Measurements from ENCODE around the gene PDE11A.

Gene PDE11A

DNA sequence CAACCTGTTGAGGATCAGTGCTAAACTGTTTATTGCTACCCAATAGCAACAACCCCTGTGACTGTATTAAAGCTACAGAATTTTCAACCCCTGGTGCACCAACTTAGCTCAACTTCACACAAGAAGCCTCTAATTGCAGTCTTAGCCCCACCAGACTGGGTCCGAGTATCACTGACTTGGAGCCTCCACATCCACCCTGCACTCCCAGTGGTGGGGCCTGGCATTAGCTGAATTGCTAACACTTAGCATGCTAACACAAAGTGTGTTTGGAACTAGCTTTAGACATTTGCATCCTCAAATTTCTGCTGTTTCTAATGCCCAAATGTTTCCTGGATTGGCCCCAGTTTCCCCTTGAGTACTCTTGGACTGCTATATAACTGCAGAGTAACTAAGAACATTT, 381.4 kb downstream of the PDE11A start:
- no peak for TF ChIP-seq FOXP2 (optimal IDR thresholded peaks at IDR 0.05; ENCODE audit: borderline replicate concordance, extremely low read depth, extremely low read length, insufficient read depth)
- no peak for TF ChIP-seq POLR2AphosphoS5 (IDR thresholded peaks at IDR 0.05; ENCODE audit: low read depth, low read length)
- TF ChIP-seq, protein P1, sequence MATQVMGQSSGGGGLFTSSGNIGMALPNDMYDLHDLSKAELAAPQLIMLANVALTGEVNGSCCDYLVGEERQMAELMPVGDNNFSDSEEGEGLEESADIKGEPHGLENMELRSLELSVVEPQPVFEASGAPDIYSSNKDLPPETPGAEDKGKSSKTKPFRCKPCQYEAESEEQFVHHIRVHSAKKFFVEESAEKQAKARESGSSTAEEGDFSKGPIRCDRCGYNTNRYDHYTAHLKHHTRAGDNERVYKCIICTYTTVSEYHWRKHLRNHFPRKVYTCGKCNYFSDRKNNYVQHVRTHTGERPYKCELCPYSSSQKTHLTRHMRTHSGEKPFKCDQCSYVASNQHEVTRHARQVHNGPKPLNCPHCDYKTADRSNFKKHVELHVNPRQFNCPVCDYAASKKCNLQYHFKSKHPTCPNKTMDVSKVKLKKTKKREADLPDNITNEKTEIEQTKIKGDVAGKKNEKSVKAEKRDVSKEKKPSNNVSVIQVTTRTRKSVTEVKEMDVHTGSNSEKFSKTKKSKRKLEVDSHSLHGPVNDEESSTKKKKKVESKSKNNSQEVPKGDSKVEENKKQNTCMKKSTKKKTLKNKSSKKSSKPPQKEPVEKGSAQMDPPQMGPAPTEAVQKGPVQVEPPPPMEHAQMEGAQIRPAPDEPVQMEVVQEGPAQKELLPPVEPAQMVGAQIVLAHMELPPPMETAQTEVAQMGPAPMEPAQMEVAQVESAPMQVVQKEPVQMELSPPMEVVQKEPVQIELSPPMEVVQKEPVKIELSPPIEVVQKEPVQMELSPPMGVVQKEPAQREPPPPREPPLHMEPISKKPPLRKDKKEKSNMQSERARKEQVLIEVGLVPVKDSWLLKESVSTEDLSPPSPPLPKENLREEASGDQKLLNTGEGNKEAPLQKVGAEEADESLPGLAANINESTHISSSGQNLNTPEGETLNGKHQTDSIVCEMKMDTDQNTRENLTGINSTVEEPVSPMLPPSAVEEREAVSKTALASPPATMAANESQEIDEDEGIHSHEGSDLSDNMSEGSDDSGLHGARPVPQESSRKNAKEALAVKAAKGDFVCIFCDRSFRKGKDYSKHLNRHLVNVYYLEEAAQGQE (IDR thresholded peaks at IDR 0.05; ENCODE audit: insufficient read depth in 1 of 2, low read depth in 2 of 2, low read length in 2 of 2) = no peak
- no peak for TF ChIP-seq SIN3A (IDR thresholded peaks at IDR 0.05; ENCODE audit: borderline replicate concordance, insufficient read depth, low read length)
- TF ChIP-seq TAF1 (IDR thresholded peaks at IDR 0.05; ENCODE audit: borderline replicate concordance, insufficient read depth, low read length) = no peak

DNA sequence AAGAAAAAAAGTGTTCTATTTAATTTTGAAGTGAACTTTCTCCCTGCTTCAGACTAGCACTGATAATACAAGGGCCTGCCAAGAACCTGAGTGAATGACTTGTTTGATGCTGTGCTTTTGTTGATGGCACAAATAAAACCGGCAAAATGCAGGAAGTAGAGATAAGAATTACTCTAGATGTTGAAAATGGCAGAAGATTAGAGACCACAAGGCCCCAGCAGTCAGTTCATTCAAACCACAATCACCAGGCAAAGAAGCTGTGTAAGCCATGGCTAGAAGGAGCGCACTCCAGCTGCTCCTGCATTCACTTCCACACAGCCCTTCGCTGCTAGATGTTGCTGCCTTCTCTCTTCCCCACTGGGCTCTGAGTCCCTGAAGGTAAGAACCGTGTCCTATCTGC, 383.0 kb downstream of the PDE11A start:
- TF ChIP-seq TAF1 (IDR thresholded peaks at IDR 0.05; ENCODE audit: borderline replicate concordance, insufficient read depth, low read length) = no peak
- TF ChIP-seq POLR2AphosphoS5 (IDR thresholded peaks at IDR 0.05; ENCODE audit: low read depth, low read length) = no peak
- TF ChIP-seq, protein P1 (IDR thresholded peaks at IDR 0.05; ENCODE audit: insufficient read depth in 1 of 2, low read depth in 2 of 2, low read length in 2 of 2) = no peak
- TF ChIP-seq SIN3A (IDR thresholded peaks at IDR 0.05; ENCODE audit: borderline replicate concordance, insufficient read depth, low read length) = no peak
- TF ChIP-seq FOXP2 (optimal IDR thresholded peaks at IDR 0.05; ENCODE audit: borderline replicate concordance, extremely low read depth, extremely low read length, insufficient read depth) = no peak

DNA sequence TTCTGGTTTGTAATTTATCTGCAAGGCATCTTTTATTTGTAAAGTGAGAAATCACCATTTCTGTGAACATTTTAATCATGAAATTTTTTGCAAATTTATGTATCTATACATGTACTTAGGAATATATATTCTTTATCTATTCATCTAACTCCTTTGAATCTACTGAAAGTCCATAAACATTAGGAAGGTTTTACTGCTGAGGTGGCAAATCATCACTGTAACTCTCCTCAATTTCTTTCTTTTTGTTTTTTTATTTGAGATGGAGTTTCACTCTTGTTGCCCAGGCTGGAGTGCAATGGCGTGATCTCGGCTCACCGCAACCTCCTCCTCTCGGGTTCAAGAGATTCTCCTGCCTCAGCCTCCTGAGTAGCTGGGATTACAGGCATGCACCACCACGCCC, 383.7 kb downstream of the PDE11A start:
- TF ChIP-seq POLR2AphosphoS5 (IDR thresholded peaks at IDR 0.05; ENCODE audit: low read depth, low read length) (no peak), SIN3A (IDR thresholded peaks at IDR 0.05; ENCODE audit: borderline replicate concordance, insufficient read depth, low read length) (no peak), FOXP2 (optimal IDR thresholded peaks at IDR 0.05; ENCODE audit: borderline replicate concordance, extremely low read depth, extremely low read length, insufficient read depth) (no peak), TAF1 (IDR thresholded peaks at IDR 0.05; ENCODE audit: borderline replicate concordance, insufficient read depth, low read length) (no peak)
- TF ChIP-seq, protein P1 (IDR thresholded peaks at IDR 0.05; ENCODE audit: insufficient read depth in 1 of 2, low read depth in 2 of 2, low read length in 2 of 2) = no peak

DNA sequence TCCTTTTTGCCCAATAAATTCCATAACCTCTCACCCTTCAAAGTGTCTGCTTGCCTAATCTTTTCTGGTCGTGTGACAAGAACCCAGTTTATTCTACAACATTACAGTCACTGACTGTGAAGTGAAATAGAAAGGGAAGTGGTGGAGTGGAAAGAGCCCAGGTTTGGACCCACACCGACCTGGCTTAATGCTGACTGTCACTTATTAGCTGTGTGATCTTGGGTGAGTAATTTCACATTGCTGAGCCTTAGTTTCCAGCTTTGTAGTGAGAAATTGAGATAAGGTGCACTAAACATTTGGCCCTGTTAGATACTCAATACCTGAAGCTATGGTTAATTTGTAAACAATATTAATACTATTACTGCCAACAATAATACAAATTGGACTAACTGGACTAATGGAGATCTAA, 388.9 kb downstream of the PDE11A start:
- TF ChIP-seq TAF1 (IDR thresholded peaks at IDR 0.05; ENCODE audit: borderline replicate concordance, insufficient read depth, low read length) = no peak
- TF ChIP-seq FOXP2 (optimal IDR thresholded peaks at IDR 0.05; ENCODE audit: borderline replicate concordance, extremely low read depth, extremely low read length, insufficient read depth) = no peak
- no peak for TF ChIP-seq SIN3A (IDR thresholded peaks at IDR 0.05; ENCODE audit: borderline replicate concordance, insufficient read depth, low read length)
- TF ChIP-seq POLR2AphosphoS5 (IDR thresholded peaks at IDR 0.05; ENCODE audit: low read depth, low read length) = no peak
- TF ChIP-seq, protein P1 (IDR thresholded peaks at IDR 0.05; ENCODE audit: insufficient read depth in 1 of 2, low read depth in 2 of 2, low read length in 2 of 2) = no peak
